SH-SY5Y (cell line): ENCODE data around the gene MSLN.

Experiments used
- GATA2 ChIP-seq: IDR thresholded peaks from 2 replicates; pipeline ENCODE4 v1.6.1; 2011; ENCODE audit warnings: mild to moderate bottlenecking, low read depth, low read length
- GATA3 ChIP-seq: IDR thresholded peaks from 2 replicates; pipeline ENCODE4 v1.6.1; 2011; ENCODE audit warnings: low read depth, mild to moderate bottlenecking, low read length, moderate library complexity

DNA sequence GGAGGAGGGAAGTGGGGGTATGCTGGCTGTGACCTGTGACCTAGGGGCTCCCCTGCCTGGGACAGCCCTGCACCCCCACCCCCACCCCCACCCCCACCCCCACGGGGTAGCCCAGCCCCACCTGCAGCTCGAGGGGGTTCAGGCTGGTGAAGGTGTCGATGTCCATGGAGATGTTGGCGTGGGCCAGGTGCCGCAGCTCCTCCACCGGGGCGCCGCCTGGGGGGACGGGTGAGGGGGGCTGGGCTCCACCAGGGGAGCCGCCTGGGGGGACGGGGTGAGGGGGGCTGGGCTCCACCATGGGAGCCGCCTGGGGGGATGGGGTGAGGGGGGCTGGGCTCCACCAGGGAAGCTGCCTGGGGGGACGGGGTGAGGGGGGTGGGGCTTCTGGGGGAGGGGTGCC lies 9.9 kb downstream of the MSLN start:
- no peak for TF ChIP-seq GATA2
- TF ChIP-seq GATA3, result no peak
